Effector memory CD4-positive, alpha-beta T cell (primary cell): ENCODE measurements around the gene PI4KA.

Source experiments
- DNase-seq, 3 donors: peaks; one replicate each; pipeline ENCODE4 v3.0.0-alpha.2; 2020
- H3K27ac ChIP-seq: 2 replicates; pipeline ENCODE4 v1.7.0; 2013; ENCODE audit warnings: mild to moderate bottlenecking, low read length, moderate library complexity; ENCODE audit not compliant: insufficient read depth, poor library complexity, severe bottlenecking
- H3K27me3 ChIP-seq: replicated peaks from 2 replicates; pipeline ENCODE4 v1.7.0; 2013; ENCODE audit warnings: mild to moderate bottlenecking, low read length; ENCODE audit not compliant: insufficient read depth, control insufficient read depth, poor library complexity, severe bottlenecking
- H3K36me3 ChIP-seq: 2 replicates; pipeline ENCODE4 v1.7.0; 2013; ENCODE audit warnings: mild to moderate bottlenecking, low read length, moderate library complexity; ENCODE audit not compliant: control insufficient read depth, insufficient read depth
- H3K4me1 ChIP-seq: 2 replicates; pipeline ENCODE4 v1.7.0; 2013; ENCODE audit warnings: low read length, mild to moderate bottlenecking; ENCODE audit not compliant: control insufficient read depth, insufficient read depth, poor library complexity, severe bottlenecking
- H3K4me3 ChIP-seq: 2 replicates; pipeline ENCODE4 v1.7.0; 2013; ENCODE audit warnings: low read length, low read depth, mild to moderate bottlenecking; ENCODE audit not compliant: insufficient read depth, poor library complexity, severe bottlenecking
- H3K9me3 ChIP-seq: 2 replicates; pipeline ENCODE4 v1.7.0; 2013; ENCODE audit warnings: mild to moderate bottlenecking, low read length, moderate library complexity; ENCODE audit not compliant: control insufficient read depth

Gene PI4KA

DNA sequence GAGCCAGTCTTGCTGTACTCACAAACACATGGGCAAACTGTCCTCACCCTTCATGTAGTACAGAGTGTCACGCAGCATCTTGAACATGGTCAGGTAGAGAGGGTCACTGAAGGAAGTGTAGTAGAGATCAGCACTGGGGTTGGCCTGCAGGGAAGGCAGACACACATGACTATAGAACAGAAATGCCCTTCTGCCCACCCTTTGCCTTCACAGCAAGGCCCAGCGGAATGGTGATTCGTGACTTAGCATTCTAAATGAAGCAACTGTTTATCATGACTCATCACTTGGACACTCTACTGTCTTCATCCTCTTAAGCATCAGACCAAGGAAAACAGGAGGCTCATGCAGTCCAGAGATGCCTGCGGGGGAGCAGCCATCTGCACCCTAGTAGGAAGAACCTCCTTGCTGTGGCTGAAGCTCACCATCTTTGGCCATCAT, 51.3 kb downstream of the PI4KA start:
- no peaks in the 10 kb centered on the region for H3K4me1 ChIP-seq
- H3K4me3 ChIP-seq = no peak overlapping the region
- H3K27ac ChIP-seq = no peak overlapping the region
- no peak for DNase-seq
- no peaks in the 10 kb centered on the region for H3K27me3 ChIP-seq
- peaks cover 74% of the 10 kb centered on the region for H3K36me3 ChIP-seq
- no peaks in the 10 kb centered on the region for H3K9me3 ChIP-seq

DNA sequence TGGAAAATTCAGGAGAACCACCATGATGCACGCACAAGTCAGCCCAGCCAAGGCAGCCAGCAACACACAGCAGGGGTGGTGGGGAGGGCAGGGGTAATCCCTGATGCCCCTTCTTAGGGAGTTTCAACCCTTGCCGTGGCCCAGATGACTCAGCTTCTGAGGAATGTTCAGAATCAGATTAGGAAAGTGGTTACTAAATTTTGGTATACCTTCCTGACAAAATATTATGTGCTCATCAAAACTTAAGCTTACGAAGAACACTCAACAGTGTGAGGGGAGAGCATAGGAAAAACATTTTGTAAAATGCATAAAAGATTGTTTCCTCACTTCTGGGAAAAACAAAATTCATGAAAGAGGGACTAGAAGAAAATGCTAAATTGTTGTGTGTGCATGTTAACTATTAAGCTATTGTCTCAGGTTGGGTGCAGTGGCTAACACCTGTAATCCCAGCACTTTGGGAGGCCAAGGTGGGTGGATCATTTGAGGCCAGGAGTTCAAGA, 52.6 kb downstream of the PI4KA start:
- Histone ChIP-seq H3K4me1 (no peaks in the 10 kb centered on the region), H3K36me3 (peaks cover 78% of the 10 kb centered on the region), H3K27ac (no peak overlapping the region), H3K9me3 (no peaks in the 10 kb centered on the region), H3K27me3 (no peaks in the 10 kb centered on the region), H3K4me3 (no peak overlapping the region)
- no peak for DNase-seq

DNA sequence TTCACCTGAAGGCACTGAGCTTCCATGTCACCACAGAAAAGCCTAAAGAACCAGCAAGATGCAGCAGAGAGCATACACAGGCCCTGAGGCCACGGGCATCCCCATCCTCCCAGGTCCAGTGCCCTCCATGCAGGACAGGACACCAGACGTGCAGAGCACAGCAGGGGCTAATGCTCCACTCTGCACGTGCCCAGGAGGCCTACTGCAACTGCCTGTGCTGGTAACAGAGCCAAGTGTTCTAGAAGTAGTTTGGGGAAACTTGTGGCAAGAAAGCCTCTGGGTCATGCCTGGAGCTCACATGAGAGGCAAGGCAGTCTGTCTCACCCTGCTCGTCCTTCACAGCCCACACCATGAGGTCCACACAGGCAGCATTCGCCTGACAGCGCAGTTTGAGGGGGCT, 54.0 kb downstream of the PI4KA start:
- Histone ChIP-seq H3K4me3 (no peak overlapping the region), H3K9me3 (no peaks in the 10 kb centered on the region), H3K4me1 (no peaks in the 10 kb centered on the region), H3K27me3 (no peaks in the 10 kb centered on the region), H3K27ac (no peak overlapping the region), H3K36me3 (peaks cover 76% of the 10 kb centered on the region)
- DNase-seq = no peak

DNA sequence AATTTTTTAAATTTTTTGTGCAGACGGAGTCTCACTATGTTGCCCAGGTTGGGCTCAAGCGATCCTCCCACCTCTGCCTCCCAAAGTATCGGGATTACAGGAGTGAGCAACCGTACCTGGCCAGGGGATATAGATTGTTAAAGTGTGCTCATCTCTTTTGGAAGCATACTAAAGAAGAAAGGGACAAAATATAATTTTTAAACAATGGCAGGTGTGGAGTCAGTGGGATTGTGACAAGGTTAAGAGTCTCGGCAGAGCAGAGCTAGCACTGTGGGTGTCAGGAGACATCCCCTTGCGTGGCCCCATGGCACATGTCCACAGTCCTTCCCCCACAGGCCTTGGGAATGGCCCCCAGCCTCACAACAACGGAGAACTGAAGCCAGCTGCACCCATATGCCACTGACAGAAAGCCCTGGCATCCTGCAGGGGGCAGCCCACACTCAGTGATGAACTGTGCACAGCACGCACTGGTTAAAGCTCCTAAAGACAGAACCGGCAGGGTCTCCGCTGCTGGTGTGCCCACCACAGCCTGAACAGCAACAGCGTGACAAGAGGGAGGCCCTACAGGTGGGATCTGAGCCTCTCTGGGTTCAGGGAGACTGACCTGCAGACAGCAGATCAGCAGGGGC, 54.8 kb downstream of the PI4KA start:
- Histone ChIP-seq H3K27ac (no peak overlapping the region), H3K27me3 (no peaks in the 10 kb centered on the region), H3K4me3 (no peak overlapping the region), H3K4me1 (no peaks in the 10 kb centered on the region), H3K36me3 (peaks cover 76% of the 10 kb centered on the region), H3K9me3 (no peaks in the 10 kb centered on the region)
- DNase-seq = no peak

DNA sequence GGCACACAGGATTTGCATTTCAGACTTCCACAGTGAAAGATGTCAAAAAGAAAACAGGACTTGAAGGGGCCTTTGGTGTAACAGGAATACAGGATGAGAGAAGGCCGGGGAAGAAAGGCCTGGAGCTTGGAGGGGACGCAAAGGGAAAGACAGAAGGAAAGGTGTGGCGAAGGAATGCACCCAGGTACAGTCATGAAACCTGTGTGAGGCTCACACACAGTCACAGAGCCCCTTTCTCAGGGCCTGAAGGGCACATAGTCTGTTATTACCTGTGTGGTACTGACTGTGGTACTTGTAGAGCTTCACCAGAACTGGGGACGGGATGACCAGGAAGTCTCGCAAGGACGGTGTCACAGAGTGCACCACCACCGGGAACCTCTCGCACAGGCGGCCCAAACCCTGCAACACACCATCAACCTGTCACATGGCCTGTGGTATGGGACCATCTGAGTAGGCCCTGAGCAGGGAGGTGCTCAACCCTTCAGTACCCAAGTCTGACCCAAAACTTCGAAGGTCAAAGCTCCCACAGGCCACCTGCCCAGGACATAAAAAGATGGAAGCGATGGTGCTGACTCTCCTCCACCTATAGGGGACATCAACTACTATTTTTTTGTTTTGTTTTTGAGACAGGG, 55.6 kb downstream of the PI4KA start:
- Histone ChIP-seq H3K36me3 (peaks cover 79% of the 10 kb centered on the region), H3K9me3 (no peaks in the 10 kb centered on the region)

DNA sequence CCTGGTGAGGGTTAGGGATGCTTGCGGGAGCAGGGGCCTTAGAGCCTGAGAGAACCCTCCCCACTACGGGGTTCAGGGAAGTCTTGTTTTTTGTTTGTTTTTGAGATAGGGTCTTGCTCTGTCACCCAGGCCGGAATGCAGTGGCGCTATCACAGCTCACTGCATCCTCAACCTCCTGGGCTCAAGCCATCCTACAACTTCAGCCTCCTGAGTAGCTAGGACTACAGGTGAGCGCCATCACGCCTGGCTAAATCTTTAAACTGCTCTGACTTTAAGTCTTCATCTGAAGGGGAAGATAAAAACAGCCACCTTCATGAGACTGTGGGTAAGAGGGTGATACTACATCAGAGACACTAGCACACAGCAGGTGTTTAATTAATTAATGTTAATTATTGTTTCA, 56.2 kb downstream of the PI4KA start:
- DNase-seq = no peak
- Histone ChIP-seq H3K4me1 (no peaks in the 10 kb centered on the region), H3K36me3 (peaks cover 80% of the 10 kb centered on the region), H3K27me3 (no peaks in the 10 kb centered on the region), H3K27ac (no peak overlapping the region), H3K9me3 (no peaks in the 10 kb centered on the region), H3K4me3 (no peak overlapping the region)

More for the DNA sequence above, 55.6 kb downstream of the PI4KA start:
- Histone ChIP-seq H3K27me3 (no peaks in the 10 kb centered on the region), H3K4me3 (no peak overlapping the region), H3K27ac (no peak overlapping the region), H3K4me1 (no peaks in the 10 kb centered on the region)
- no peak for DNase-seq

DNA sequence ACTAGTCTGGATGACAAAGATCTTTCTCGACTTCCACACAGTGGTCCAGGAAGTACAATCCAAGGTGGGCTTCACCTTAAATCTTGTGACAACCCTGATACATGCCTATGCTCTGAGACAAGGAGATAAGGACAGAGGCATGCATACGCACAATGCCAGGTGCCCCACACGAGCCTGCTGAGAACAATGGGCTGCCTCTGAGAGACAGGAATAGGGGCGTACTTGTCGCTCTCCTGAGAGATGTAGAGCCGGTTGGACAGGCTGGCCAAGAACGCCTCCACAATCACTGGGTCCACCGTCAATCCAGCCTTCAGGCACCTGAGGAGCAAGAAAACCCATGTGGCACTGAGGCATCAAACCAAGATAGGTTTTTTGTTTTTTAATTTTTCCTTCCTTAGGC, 59.2 kb downstream of the PI4KA start:
- Histone ChIP-seq H3K4me3 (no peak overlapping the region), H3K4me1 (no peaks in the 10 kb centered on the region), H3K27me3 (no peaks in the 10 kb centered on the region), H3K9me3 (no peaks in the 10 kb centered on the region), H3K36me3 (peaks cover 80% of the 10 kb centered on the region), H3K27ac (no peak overlapping the region)
- DNase-seq = no peak

DNA sequence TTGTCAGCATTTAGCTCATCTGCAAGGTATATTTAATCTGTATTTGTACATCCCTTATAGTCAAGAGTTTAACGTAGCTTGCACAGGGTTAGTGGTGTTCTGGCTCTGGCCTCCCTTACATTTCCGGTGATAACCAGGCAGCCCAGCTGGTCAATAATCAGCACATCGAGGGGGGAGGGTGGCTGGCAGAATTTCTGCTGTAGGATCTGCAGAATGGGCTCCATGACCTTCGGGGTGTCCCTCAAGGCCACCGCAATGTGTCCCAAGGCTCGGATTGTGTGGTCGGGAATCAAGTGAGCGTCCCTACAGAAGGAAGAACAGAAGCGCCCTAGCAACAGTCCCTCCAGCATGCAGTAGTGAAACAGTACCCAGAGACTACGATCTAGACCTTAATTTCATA, 59.6 kb downstream of the PI4KA start:
- no peak overlapping the region for H3K27ac ChIP-seq
- no peaks in the 10 kb centered on the region for H3K27me3 ChIP-seq
- H3K9me3 ChIP-seq = no peaks in the 10 kb centered on the region
- peaks cover 76% of the 10 kb centered on the region for H3K36me3 ChIP-seq
- no peak for DNase-seq
- no peaks in the 10 kb centered on the region for H3K4me1 ChIP-seq
- H3K4me3 ChIP-seq = no peak overlapping the region

DNA sequence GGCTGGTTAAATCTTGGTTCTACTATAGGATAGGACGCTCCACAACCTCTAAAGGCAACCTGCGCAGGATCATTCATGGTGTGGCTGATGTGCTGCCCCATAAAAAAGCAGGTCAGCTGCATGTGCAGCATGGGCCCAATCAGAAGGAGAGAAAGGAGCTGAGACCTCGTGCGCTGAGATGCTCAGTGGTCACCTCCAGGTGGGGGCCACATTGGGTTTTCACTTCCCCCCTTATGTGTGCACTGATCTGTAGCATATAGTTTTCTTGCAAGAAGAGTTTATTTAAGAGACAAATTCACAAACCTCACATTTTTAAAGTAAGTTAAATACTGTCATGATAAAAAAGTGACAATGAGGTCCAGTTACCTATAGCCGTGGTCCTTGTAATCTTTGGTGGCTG, 60.4 kb downstream of the PI4KA start:
- H3K27me3 ChIP-seq = no peaks in the 10 kb centered on the region
- H3K4me1 ChIP-seq = no peaks in the 10 kb centered on the region
- no peak overlapping the region for H3K4me3 ChIP-seq
- H3K36me3 ChIP-seq = peaks cover 69% of the 10 kb centered on the region
- H3K27ac ChIP-seq = no peak overlapping the region
- H3K9me3 ChIP-seq = no peaks in the 10 kb centered on the region
- no peak for DNase-seq

DNA sequence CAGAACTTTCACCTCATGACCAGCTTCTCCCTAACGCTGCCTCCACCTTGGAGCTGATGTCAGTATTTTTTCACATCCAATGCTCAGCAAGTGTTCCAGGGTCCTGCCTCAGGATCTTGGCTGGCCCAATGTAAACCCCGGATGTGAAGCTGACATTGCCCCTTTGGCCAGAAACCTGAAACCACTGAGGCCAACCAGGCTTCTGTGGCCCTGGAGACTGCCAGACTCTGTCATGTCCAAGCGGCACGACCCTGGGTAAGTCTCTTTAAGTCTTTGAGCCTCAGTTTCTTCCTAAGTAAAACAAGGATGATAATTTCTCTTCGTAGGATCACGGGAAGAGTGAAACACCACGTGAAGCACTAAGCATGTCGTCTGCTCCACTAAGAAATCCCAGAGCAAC, 61.9 kb downstream of the PI4KA start:
- Histone ChIP-seq H3K27ac (no peak overlapping the region), H3K36me3 (peaks cover 67% of the 10 kb centered on the region), H3K4me1 (no peaks in the 10 kb centered on the region), H3K4me3 (no peak overlapping the region), H3K27me3 (no peaks in the 10 kb centered on the region), H3K9me3 (no peaks in the 10 kb centered on the region)
- DNase-seq = no peak
